NK-92 (cell line): ENCODE results near the gene UPK3B.
"Not testable (repeated sequence)": the region's sequence is repeated elsewhere in the genome, so short reads cannot be mapped to it uniquely, and the experiment has no call there.

Experiments
- DNase-seq: peaks from one replicate; lab custom pipeline; 2025; ENCODE audit not compliant: unreplicated experiment; lab: John Stamatoyannopoulos, UW

UPK3B gene

GRCh38 chr7:76509931-76510877 lies at the start of gene UPK3B:
UPK3B (plus strand) TSS chr7:76510552; CDS start chr7:76510653, 101 bp downstream.
- DNase-seq, result no peak

GRCh38 chr7:76460767-76461166 lies 49.6 kb upstream of the UPK3B start:
- DNase-seq, result not testable (repeated sequence)

- not testable (repeated sequence) for DNase-seq
These were observed 48.8 kb upstream of the UPK3B start, which contains the start of gene DTX2 for GRCh38 chr7:76461464-76462101. DTX2 (plus strand) TSS chr7:76461709; CDS start chr7:76480510, 18,801 bp downstream.

- DNase-seq, result not testable (repeated sequence)
These were observed 48.0 kb upstream of the UPK3B start for GRCh38 chr7:76462271-76462882.

GRCh38 chr7:76464959-76465358 lies 45.4 kb upstream of the UPK3B start:
- not testable (repeated sequence) for DNase-seq

GRCh38 chr7:76465950-76466349 lies 44.4 kb upstream of the UPK3B start:
- not testable (repeated sequence) for DNase-seq

- not testable (repeated sequence) for DNase-seq
These were observed 42.5 kb upstream of the UPK3B start for GRCh38 chr7:76467743-76468404.

GRCh38 chr7:76471556-76472221 lies 38.7 kb upstream of the UPK3B start:
- not testable (repeated sequence) for DNase-seq

GRCh38 chr7:76473097-76473496 lies 37.3 kb upstream of the UPK3B start:
- not testable (repeated sequence) for DNase-seq

- DNase-seq, result not testable (repeated sequence)
These were observed 34.1 kb upstream of the UPK3B start for GRCh38 chr7:76476280-76476679.

GRCh38 chr7:76476742-76477474 lies 33.4 kb upstream of the UPK3B start:
- not testable (repeated sequence) for DNase-seq

- DNase-seq, result not testable (repeated sequence)
These were observed 30.7 kb upstream of the UPK3B start for GRCh38 chr7:76479628-76480027.

- not testable (repeated sequence) for DNase-seq
These were observed 29.7 kb upstream of the UPK3B start for GRCh38 chr7:76480403-76481253.

- DNase-seq, result not testable (repeated sequence)
These were observed 27.7 kb upstream of the UPK3B start for GRCh38 chr7:76482660-76483059.

GRCh38 chr7:76483081-76483480 lies 27.3 kb upstream of the UPK3B start:
- not testable (repeated sequence) for DNase-seq

GRCh38 chr7:76484456-76484855 lies 25.9 kb upstream of the UPK3B start:
- not testable (repeated sequence) for DNase-seq

- DNase-seq, result not testable (repeated sequence)
These were observed 24.3 kb upstream of the UPK3B start for GRCh38 chr7:76485822-76486610.

GRCh38 chr7:76486618-76487017 lies 23.7 kb upstream of the UPK3B start:
- DNase-seq, result not testable (repeated sequence)
